Endothelial cell of umbilical vein (primary cell): ENCODE results near the gene NEU4.

Source experiments
- EZH2 ChIP-seq: IDR thresholded peaks from 2 replicates; pipeline ENCODE4 v1.6.1; 2012; ENCODE audit warnings: borderline replicate concordance, low read depth, mild to moderate bottlenecking, moderate library complexity, low read length, inconsistent platforms; ENCODE audit not compliant: severe bottlenecking
- MYC ChIP-seq: IDR thresholded peaks from one replicate; pipeline ENCODE4 v1.6.1; 2011; ENCODE audit warnings: mild to moderate bottlenecking, low read depth, low read length
- POLR2AphosphoS5 ChIP-seq: IDR thresholded peaks from 2 replicates; pipeline ENCODE4 v1.6.1; 2012; ENCODE audit warnings: low read depth, mild to moderate bottlenecking, control low read depth, low read length, moderate library complexity; ENCODE audit not compliant: insufficient read depth
- TF ChIP-seq, protein P1 (sequence below), 2 donors: IDR thresholded peaks; 1 replicate in 1 of 2; 2 replicates in 1 of 2; pipeline ENCODE4 v1.5.1; 2011; ENCODE audit warnings: low read length in 2 of 2, mild to moderate bottlenecking in 2 of 2, moderate library complexity in 2 of 2, control low read depth in 1 of 2, inconsistent platforms in 1 of 2, low read depth in 1 of 2; ENCODE audit not compliant: insufficient read depth in 1 of 2; ENCODE audit errors: extremely low read depth in 1 of 2
- TF ChIP-seq, protein P2 (sequence below): IDR thresholded peaks from 2 replicates; pipeline ENCODE4 v1.6.1; 2011; ENCODE audit not compliant: insufficient read depth, insufficient read length

DNA sequence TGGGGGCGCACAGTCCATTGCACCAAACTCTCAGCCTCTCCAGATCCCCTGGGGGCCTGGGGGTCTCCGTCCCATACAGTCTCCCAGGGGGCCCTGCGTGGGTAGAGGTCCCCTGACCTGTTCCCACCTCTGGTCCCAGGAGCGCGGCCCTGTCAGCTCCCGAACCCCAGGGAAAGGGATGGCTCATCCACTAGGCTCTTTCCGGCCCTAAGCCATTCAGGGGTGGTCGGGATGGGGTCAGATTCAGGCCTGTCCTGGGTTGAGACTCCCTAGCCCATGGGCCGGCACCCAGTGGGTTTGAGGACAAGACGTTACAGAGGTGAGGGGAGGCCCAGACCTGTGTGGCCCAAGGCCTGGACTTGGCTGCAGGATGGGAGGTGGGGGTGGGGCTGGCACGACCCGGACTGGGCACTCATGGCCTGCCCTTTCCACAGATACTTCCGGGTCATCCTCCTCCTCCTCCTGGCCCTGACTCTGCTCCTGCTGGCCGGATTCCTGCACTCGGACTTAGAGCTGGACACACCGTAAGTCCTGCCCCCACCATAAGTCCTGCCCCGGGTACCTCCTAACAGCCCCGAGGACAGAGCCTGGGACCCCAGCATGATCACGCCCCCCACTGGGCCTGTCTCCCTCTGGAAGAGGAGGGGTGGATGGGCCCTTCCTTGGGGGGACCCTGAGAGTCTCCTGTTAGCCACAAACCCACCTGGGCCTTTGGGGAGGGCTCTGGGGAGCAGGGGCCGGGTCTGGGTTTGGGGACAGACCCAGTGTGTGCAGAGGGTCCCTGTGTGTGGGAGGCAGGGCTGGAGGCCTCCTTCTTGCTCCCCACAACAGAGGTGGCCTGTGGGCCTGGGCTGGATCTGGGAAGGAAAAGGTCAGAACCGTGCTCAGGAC lies 10.1 kb upstream of the NEU4 start:
- TF ChIP-seq EZH2 (no peak), POLR2AphosphoS5 (no peak), MYC (no peak)
- TF ChIP-seq, protein P1, sequence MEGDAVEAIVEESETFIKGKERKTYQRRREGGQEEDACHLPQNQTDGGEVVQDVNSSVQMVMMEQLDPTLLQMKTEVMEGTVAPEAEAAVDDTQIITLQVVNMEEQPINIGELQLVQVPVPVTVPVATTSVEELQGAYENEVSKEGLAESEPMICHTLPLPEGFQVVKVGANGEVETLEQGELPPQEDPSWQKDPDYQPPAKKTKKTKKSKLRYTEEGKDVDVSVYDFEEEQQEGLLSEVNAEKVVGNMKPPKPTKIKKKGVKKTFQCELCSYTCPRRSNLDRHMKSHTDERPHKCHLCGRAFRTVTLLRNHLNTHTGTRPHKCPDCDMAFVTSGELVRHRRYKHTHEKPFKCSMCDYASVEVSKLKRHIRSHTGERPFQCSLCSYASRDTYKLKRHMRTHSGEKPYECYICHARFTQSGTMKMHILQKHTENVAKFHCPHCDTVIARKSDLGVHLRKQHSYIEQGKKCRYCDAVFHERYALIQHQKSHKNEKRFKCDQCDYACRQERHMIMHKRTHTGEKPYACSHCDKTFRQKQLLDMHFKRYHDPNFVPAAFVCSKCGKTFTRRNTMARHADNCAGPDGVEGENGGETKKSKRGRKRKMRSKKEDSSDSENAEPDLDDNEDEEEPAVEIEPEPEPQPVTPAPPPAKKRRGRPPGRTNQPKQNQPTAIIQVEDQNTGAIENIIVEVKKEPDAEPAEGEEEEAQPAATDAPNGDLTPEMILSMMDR (IDR thresholded peaks at IDR 0.05; ENCODE audit: extremely low read depth in 1 of 2, insufficient read depth in 1 of 2, low read depth in 1 of 2, low read length in 2 of 2) = no peak
- TF ChIP-seq, protein P2, sequence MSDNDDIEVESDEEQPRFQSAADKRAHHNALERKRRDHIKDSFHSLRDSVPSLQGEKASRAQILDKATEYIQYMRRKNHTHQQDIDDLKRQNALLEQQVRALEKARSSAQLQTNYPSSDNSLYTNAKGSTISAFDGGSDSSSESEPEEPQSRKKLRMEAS = no peak
